Measurements from ENCODE around the gene RIMKLB.

- TF ChIP-seq RBBP5 (IDR thresholded peaks at IDR 0.05; ENCODE audit: borderline replicate concordance, low read depth, low read length): no peak
- no peak for TF ChIP-seq USF2 (IDR thresholded peaks at IDR 0.05; ENCODE audit: low read length)
- TF ChIP-seq CTCF (IDR thresholded peaks at IDR 0.05; ENCODE audit: control extremely low read depth in 1 of 3, insufficient read depth in 1 of 3, low read depth in 1 of 3, low read length in 3 of 3): no peak
- no peak for TF ChIP-seq CEBPB (IDR thresholded peaks at IDR 0.05; ENCODE audit: low read depth, low read length)
- TF ChIP-seq GABPA (IDR thresholded peaks at IDR 0.05; ENCODE audit: borderline replicate concordance, insufficient read depth, low read length): no peak
- TF ChIP-seq EP300 (IDR thresholded peaks at IDR 0.05; ENCODE audit: borderline replicate concordance in 1 of 2, low read depth in 2 of 2, low read length in 2 of 2): no peak
- no peak for TF ChIP-seq EZH2 (IDR thresholded peaks at IDR 0.05; ENCODE audit: low read depth, low read length, severe bottlenecking)
- no peak for TF ChIP-seq POLR2AphosphoS5 (IDR thresholded peaks at IDR 0.05; ENCODE audit: low read depth, low read length)
- TF ChIP-seq EGR1 (IDR thresholded peaks at IDR 0.05; ENCODE audit: borderline replicate concordance, low read depth, low read length): no peak
- no peak for TF ChIP-seq POLR2A (IDR thresholded peaks at IDR 0.05; ENCODE audit: control extremely low read depth in 1 of 2, low read depth in 2 of 2, low read length in 2 of 2)
- no peak for TF ChIP-seq CBX5 (IDR thresholded peaks at IDR 0.05; ENCODE audit: low read depth, low read length)
- no peak for TF ChIP-seq MAX (IDR thresholded peaks at IDR 0.05)
Measured at GRCh38 chr12:8648576-8649205, 49.1 kb upstream of the RIMKLB start.

Measured in H1 (cell line).